ENCODE data around the gene LECT2.

Gene LECT2

DNA sequence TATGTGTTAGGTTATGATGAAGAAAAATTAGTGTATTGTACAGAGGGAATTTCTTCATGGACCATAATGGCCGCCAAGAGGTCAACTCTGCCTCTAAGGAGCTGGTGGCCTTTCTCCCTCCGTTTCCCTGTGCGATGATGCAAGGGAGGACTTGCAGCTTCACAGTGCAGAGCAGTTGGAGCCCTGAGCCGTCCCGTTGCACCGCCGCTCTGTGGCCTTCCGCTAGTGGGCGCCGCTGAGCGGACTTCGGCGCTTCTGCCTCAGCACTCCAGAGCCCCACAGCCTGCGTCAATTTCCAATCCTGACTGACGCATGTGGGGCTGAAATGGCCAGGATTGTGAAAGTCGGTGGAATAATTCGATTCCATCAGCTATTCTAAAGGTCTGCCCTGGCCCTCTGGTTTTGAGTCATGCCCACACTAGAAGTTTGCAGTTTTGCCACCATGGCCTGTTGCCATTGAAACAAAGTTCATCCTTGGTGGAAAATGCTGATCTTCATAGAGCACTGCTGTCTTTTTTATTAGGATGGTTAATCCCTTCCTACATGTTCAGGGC, 22.7 kb upstream of the LECT2 start:
- DNase-seq: no peak

- no peak for DNase-seq
Observed at GRCh38 chr5:135976216-135976615, 21.4 kb upstream of the LECT2 start.

- DNase-seq: no peak
Observed at GRCh38 chr5:135975122-135975521, 20.3 kb upstream of the LECT2 start.

DNA sequence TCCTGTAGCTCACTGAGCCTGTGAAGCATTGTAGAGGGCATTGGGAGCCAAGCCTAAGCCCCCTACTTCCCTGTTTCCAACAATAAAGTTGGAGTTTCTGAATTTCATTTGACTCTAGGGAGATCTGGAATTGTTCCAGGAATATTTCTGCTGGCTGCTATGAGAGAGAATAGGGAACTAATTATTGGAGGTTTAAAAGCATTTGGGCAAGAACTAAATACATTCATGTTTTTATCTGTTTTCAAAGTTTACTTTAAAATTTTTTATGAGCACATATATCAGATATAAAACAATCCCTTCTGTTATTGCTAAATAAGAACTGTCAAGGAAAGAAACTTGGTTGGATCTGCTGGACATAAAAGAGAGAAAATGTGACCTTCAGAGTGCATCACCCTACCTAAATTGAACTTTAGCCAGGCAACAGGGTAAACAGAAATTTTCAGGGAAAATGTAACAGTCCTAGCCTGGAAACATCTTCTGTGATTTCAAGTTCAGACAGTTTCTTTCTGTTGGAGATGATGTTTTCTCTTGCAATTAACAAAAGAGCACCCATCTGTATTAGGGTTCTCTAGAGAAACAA, 19.3 kb upstream of the LECT2 start:
- DNase-seq: no peak

GRCh38 chr5:135973323-135974020, 18.7 kb upstream of the LECT2 start:
- DNase-seq: no peak

GRCh38 chr5:135971701-135972100, 16.9 kb upstream of the LECT2 start:
- DNase-seq: no peak

- no peak for DNase-seq
Observed at GRCh38 chr5:135966790-135967189, 12.0 kb upstream of the LECT2 start.

DNA sequence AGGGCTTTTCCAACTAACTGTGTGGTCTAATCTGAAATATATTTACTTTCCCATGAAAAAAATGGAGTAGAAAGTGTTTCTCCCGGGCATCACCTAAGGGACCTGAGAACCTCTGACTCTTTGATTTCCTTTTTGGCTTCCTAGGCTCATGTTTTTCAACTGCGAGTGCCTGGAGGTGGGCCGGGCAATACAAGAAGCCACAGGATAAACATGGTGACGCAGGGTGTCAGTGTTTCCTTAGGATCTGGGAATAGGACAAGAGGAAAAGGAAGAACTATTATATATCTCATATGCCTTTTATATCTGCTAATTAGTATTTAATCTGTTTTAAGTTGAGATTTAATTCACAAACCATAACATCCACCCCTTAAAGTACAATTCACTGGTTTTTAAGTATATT, 11.4 kb upstream of the LECT2 start:
- no peak for DNase-seq

DNA sequence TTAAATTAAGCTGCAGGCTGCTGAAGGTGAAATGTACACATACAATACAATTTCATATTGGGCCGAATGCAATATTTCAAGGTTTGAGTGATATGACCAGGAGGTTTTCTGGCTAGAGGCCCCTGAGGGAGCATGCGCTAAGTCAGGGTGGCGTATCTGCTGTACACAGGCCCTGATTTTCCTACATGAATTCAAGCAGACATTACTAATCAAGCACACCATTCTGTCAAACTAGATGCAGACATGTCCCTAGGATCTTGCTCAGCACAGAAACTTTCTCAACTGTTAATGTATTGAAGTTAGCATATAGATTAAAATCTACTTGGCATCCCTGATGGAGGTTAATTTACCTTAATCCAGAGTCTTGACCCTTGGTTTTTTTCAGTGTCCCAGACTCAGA, 10.7 kb upstream of the LECT2 start:
- no peak for DNase-seq

GRCh38 chr5:135964670-135965320, 10.0 kb upstream of the LECT2 start:
- no peak for DNase-seq

GRCh38 chr5:135955525-135955924, 742 bp upstream of the LECT2 start:
- no peak for DNase-seq

DNA sequence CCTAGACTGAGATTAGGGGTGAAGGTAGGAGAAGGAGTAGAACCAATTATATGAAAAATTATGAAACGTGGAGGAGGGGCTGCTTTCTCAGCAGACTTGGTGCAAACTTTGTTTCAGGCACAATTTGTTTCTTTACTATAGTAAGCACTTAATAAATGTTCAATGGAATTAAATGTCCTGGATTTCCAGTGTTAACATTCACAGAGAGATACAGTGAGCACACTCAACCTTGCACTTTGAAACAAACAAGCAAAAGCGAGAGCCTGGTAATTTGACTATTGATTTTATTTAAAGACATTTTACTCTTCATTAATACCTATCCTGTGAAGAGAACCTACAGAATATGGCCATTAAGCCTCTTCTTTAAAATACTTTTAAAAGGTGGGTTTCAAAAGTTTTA, 933 bp downstream of the LECT2 start:
- DNase-seq: no peak

- no peak for DNase-seq
Observed at GRCh38 chr5:135952683-135953082, 2.1 kb downstream of the LECT2 start.

GRCh38 chr5:135951807-135952206, 3.0 kb downstream of the LECT2 start:
- DNase-seq: no peak

- DNase-seq: no peak
Observed at GRCh38 chr5:135951257-135951656, 3.5 kb downstream of the LECT2 start.

GRCh38 chr5:135950611-135951010, 4.2 kb downstream of the LECT2 start:
- DNase-seq: no peak

DNA sequence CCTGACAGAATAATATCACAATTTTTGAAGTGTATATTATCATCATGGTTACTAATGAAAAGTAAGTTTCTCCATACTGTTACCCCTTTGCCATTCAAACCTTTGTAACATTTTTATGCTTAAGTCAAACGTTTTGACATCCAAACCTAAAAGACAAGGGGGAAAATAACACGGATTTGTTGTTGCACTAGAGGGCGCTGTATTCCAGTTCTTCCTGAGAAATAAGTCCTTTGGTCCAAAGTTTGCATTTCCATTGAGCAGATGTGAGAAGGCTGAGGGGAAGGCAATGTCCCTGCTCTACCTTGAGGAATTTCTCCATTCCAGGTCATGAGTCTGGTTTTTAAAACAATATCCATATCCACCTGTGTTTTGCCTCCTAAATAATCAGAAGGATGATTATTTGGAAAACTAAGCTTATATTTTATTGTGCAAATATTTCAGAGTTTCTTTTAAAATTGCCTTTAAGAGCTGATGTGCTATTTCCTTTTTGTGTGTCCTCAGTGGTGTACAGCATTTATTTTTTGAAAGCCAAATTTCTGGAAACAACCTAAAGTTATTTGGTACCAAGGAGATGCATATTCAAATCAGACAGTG, 9.7 kb downstream of the LECT2 start:
- peak; percentile 47 for DNase-seq

- no peak for DNase-seq
Observed at GRCh38 chr5:135944564-135944963, 10.2 kb downstream of the LECT2 start.

DNA sequence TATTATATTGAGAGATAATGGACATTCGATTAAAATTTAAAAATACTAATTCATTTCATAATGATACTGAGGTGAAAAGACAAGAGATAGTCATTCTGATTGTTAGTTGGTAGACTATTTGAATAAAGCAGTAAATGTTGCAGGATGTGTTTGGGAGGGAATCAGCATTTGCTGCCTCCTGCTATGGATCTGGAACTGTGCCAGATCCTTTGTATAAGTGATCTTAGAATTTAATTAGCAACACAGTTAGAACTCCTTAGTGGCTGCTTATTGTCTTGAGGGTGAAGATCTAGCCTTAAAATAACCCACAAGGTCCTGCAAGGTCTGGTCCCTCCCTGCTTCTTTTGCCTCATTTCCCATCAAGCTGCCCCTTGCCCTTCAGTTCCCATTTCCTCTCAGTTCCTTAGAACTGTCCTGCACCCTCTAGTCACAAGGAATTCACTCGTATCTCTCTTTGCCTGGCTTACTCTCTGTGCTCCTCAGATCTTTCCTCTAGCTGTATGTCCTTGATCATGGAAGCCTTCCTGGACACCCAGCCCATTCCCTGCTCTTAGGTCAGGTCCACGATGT, 12.5 kb downstream of the LECT2 start:
- no peak for DNase-seq

DNA sequence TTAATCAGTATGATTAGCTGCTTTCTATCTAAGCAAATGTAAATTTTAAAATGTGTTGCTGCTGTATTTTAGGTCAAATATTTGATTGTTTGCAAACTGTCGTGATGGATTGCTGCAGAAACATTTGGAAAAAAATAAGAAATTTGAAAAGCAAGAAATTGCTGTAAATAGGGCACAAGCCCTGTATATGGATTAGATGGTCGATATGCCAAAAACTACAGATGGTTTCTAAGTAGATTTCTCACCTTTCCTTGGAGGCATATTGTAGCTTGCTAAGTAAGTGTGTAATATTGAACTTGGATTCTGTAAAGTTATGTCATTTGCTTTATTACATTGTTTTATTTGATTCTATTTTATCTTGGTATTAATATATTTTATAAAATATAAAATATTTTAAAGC, 13.1 kb downstream of the LECT2 start:
- DNase-seq: no peak

GRCh38 chr5:135937245-135937911, 17.4 kb downstream of the LECT2 start:
- DNase-seq: no peak

- no peak for DNase-seq
Observed at GRCh38 chr5:135934939-135935338, 19.8 kb downstream of the LECT2 start.

- DNase-seq: no peak
Observed at GRCh38 chr5:135930949-135931295, 23.9 kb downstream of the LECT2 start.
